Heart left ventricle (tissue), 16 donors: ENCODE results near the gene STAT3. TPM values are rescaled to one million over a fixed set of nuclear protein-coding genes. Genes with fewer than 3 reads are reported as not detected.

Experiments used
- ATAC-seq, 4 donors: fragments of 200-7000 bp; cut with Tn5 transposase; one replicate each; pipeline ENCODE4 v1.9.1; 2020 to 2022; ENCODE audit warnings: moderate library complexity in 4 of 4, mild to moderate bottlenecking in 3 of 4, moderate number of reproducible peaks in 1 of 4
- DNase-seq, 5 donors: peaks; one replicate each; pipeline ENCODE4 v3.0.0-alpha.2; 2020
- H3K27ac ChIP-seq, 12 donors: fragments of 200-600 bp; sonication (generic) in 4 of 12; one replicate each; pipeline versions ENCODE4 v1.5.0 to v1.8.0; 2016 to 2022; ENCODE audit warnings: mild to moderate bottlenecking in 2 of 12
- H3K27me3 ChIP-seq, 9 donors: fragments of 200-600 bp; sonication (generic) in 2 of 9; one replicate each; pipeline versions ENCODE4 v1.5.1 to v1.8.0; 2016 to 2022; ENCODE audit warnings: mild to moderate bottlenecking in 3 of 9
- H3K36me3 ChIP-seq, 9 donors: fragments of 200-600 bp; sonication (generic) in 2 of 9; one replicate each; pipeline versions ENCODE4 v1.5.0 to v1.8.0; 2018 to 2022; ENCODE audit warnings: mild to moderate bottlenecking in 2 of 9
- H3K4me1 ChIP-seq, 12 donors: fragments of 200-600 bp; sonication (generic) in 4 of 12; one replicate each; pipeline versions ENCODE4 v1.5.0 to v1.8.0; 2016 to 2022; ENCODE audit warnings: mild to moderate bottlenecking in 3 of 12
- H3K4me3 ChIP-seq, 12 donors: fragments of 200-600 bp; sonication (generic) in 4 of 12; one replicate each; pipeline versions ENCODE4 v1.5.0 to v1.8.0; 2017 to 2022; ENCODE audit warnings: mild to moderate bottlenecking in 9 of 12, moderate library complexity in 4 of 12
- H3K9me3 ChIP-seq, 12 donors: fragments of 200-600 bp; sonication (generic) in 4 of 12; one replicate each; pipeline versions ENCODE4 v1.5.0 to v1.8.0; 2016 to 2022; ENCODE audit warnings: mild to moderate bottlenecking in 1 of 12
- CTCF ChIP-seq, 12 donors: fragments of 200-600 bp; sonication (generic) in 4 of 12; IDR thresholded peaks; one replicate each; pipeline versions ENCODE4 v1.5.0 to v1.8.0; 2018 to 2022; ENCODE audit warnings: antibody characterized with exemption in 12 of 12, mild to moderate bottlenecking in 5 of 12
- POLR2A ChIP-seq, 2 donors: fragments of 450-650 bp; IDR thresholded peaks; one replicate each; pipeline ENCODE4 v1.6.1; 2017; ENCODE audit warnings: antibody characterized with exemption in 2 of 2, mild to moderate bottlenecking in 2 of 2, moderate library complexity in 2 of 2
- WGBS, 4 donors: extraction: QIAGEN DNeasy Blood & Tissue Kit in 2 of 4; methylation state at CpG; one replicate each; pipeline versions ENCODE4 v1.1.5 to v1.1.7; 2013 to 2018; 5-methylcytosine and 5-hydroxymethylcytosine counted together
- intact Hi-C, 10 donors: fragments of 100-400 bp; cut with DNase I; formaldehyde crosslinking; loops; one replicate each; pipeline versions ENCODE4 v1.11.1 to v1.14.2; 2022
- polyA plus RNA-seq, 2 donors: library from polyadenylated mRNA; stranded (reverse); fragments of 200-250 nt; gene quantifications; one replicate each; pipeline ENCODE4 v1.2.3, GENCODE V29; 2013
- total RNA-seq, 9 donors: library from RNA; depleted of rRNA in 2 of 9; stranded (reverse); fragments of >200 nt in 2 of 9; fragmentation: NEBNext Ultra II Directional in 3 of 9; extraction: Animal tissue kit (Norgen Biotek cat#: 25700) in 3 of 9; gene quantifications; one replicate each; pipeline versions ENCODE4 v1.1.0 to v1.2.4, GENCODE V29; 2016 to 2023
- donor health status: ischemic (EF 13 %, LVEDD 7.1; RV severe dilation, severe dysfunction).
- donor health status: healthy with polysubstance abuse.
- donor health status: DM: no; HTN: yes; CAD: no.
- donor health status: DM: no; HTN: no; CAD: no.
- donor health status: ischemic (EF 25% LVEDD 6.9; RV normal size, moderate dysfunction).
- donor health status: ischemic (EF 25% LVEDD 5.7; RV mildly dilated, moderate dysfunction).
- donor health status: healthy.
- donor health status: DM: yes; HTN: yes; CAD: no.
- donor health status: ischemic (EF 35%, LVEDD 5.7; RV mildly dilated, moderate dysfunction).
- donor health status: nonischemic (EF 11% LVEDD 7.7; RV severe dilation, severe dysfunction).
- donor health status: DM: yes; HTN: yes; CAD: no.
- donor health status: PGD.
- donor health status: ischemic (EF 29% LVEDD 5.4; RV normal size, mild dysfunction).
- donor health status: nonischemic (EF 23%, LVEDD 6.1; RV moderate dilation, normal function).

Gene STAT3
- total and polyA plus RNA-seq, 11 donors, result 36.0 to 614 (median 148) TPM

- Histone ChIP-seq H3K36me3 (peaks cover 0 to 97% (median 64%) of the 10 kb centered on the region in 9 donors), H3K9me3 (no peaks in the 10 kb centered on the region), H3K27me3 (no peaks in the 10 kb centered on the region), H3K4me1 (peaks cover 4 to 27% (median 22%) of the 10 kb centered on the region in 12 donors), H3K27ac (peak overlapping the region in 1 of 12 donors; percentile 92), H3K4me3 (no peak overlapping the region)
- intact Hi-C loops, result no loop called here
- ATAC-seq, result no peak
- 86 to 95% (median 93%) methylated on average over 7 to 9 of the region's 9 CpGs for WGBS, 4 donors
- DNase-seq, result no peak
- no peak for TF ChIP-seq CTCF (IDR thresholded peaks at IDR 0.05)
- TF ChIP-seq POLR2A (IDR thresholded peaks at IDR 0.05), result no peak
Observed at GRCh38 chr17:42309142-42309541, 79.1 kb downstream of the STAT3 start.

GRCh38 chr17:42308446-42308845 is 79.8 kb downstream of the STAT3 start:
- no peak for ATAC-seq
- Histone ChIP-seq H3K4me1 (peaks cover 4 to 25% (median 21%) of the 10 kb centered on the region in 12 donors), H3K36me3 (peaks cover 0 to 97% (median 62%) of the 10 kb centered on the region in 9 donors), H3K27me3 (no peaks in the 10 kb centered on the region), H3K27ac (peak overlapping the region in 1 of 12 donors; percentile 23), H3K9me3 (no peaks in the 10 kb centered on the region), H3K4me3 (no peak overlapping the region)
- TF ChIP-seq POLR2A (IDR thresholded peaks at IDR 0.05), result no peak
- TF ChIP-seq CTCF (IDR thresholded peaks at IDR 0.05), result no peak
- intact Hi-C loops, result no loop called here
- WGBS, 4 donors, result 88 to 95% (median 91%) methylated on average over 5 to 7 of the region's 7 CpGs
- no peak for DNase-seq

GRCh38 chr17:42307362-42307927 is 80.8 kb downstream of the STAT3 start:
- no peak for ATAC-seq
- no peaks in the 10 kb centered on the region for H3K27me3 ChIP-seq
- TF ChIP-seq CTCF (IDR thresholded peaks at IDR 0.05) (no peak), POLR2A (IDR thresholded peaks at IDR 0.05) (no peak)
- peaks cover 0 to 97% (median 67%) of the 10 kb centered on the region in 9 donors for H3K36me3 ChIP-seq
- H3K9me3 ChIP-seq, result no peaks in the 10 kb centered on the region
- H3K4me1 ChIP-seq, result peaks cover 4 to 21% (median 15%) of the 10 kb centered on the region in 12 donors
- DNase-seq, result no peak
- WGBS, 4 donors, result 95 to 97% (median 96%) methylated on average over 19 of the region's 19 CpGs
- H3K27ac ChIP-seq, result no peak overlapping the region
- H3K4me3 ChIP-seq, result no peak overlapping the region
- intact Hi-C loops, result no loop called here

- Histone ChIP-seq H3K27ac (no peak overlapping the region), H3K36me3 (peaks cover 0 to 100% (median 78%) of the 10 kb centered on the region in 9 donors), H3K4me1 (peaks cover 0 to 13% (median 6%) of the 10 kb centered on the region in 12 donors), H3K4me3 (no peak overlapping the region), H3K27me3 (no peaks in the 10 kb centered on the region), H3K9me3 (no peaks in the 10 kb centered on the region)
- WGBS, 4 donors, result 95 to 97% (median 96%) methylated on average over 3 to 5 of the region's 5 CpGs
- ATAC-seq, result no peak
- intact Hi-C loops, result no loop called here
- TF ChIP-seq POLR2A (IDR thresholded peaks at IDR 0.05), result no peak
- no peak for TF ChIP-seq CTCF (IDR thresholded peaks at IDR 0.05)
- DNase-seq, result no peak
Observed at GRCh38 chr17:42306385-42306667, 81.9 kb downstream of the STAT3 start.
